Ishikawa (cell line): ENCODE measurements around the gene ZNF260.

Experiments
- CEBPB ChIP-seq: IDR thresholded peaks from 2 replicates; pipeline ENCODE4 v1.6.1; 2012
- CREB1 ChIP-seq: IDR thresholded peaks from 2 replicates; pipeline ENCODE4 v1.6.1; 2012; ENCODE audit warnings: low read depth
- EGR1 ChIP-seq: IDR thresholded peaks from 2 replicates; pipeline ENCODE4 v1.6.1; 2012
- EP300 ChIP-seq: IDR thresholded peaks from 2 replicates; pipeline ENCODE4 v1.6.1; 2012; ENCODE audit warnings: borderline replicate concordance
- FOXM1 ChIP-seq: IDR thresholded peaks from 2 replicates; pipeline ENCODE4 v1.6.1; 2012; ENCODE audit warnings: low read depth, borderline replicate concordance
- MAX ChIP-seq: IDR thresholded peaks from 2 replicates; pipeline ENCODE4 v1.6.1; 2012
- NFIC ChIP-seq: IDR thresholded peaks from 2 replicates; pipeline ENCODE4 v1.6.1; 2012
- RAD21 ChIP-seq: IDR thresholded peaks from 2 replicates; pipeline ENCODE4 v1.6.1; 2012; ENCODE audit warnings: low read depth
- TAF1 ChIP-seq: IDR thresholded peaks from 2 replicates; pipeline ENCODE4 v1.6.1; 2012; ENCODE audit warnings: low read depth, mild to moderate bottlenecking
- TCF12 ChIP-seq: IDR thresholded peaks from 2 replicates; pipeline ENCODE4 v1.6.1; 2012; ENCODE audit warnings: low read depth
- TEAD4 ChIP-seq: IDR thresholded peaks from 2 replicates; pipeline ENCODE4 v1.6.1; 2012
- USF1 ChIP-seq: IDR thresholded peaks from 2 replicates; pipeline ENCODE4 v1.6.1; 2012
- YY1 ChIP-seq: IDR thresholded peaks from 2 replicates; pipeline ENCODE4 v1.6.1; 2012; ENCODE audit warnings: low read depth
- ZBTB7A ChIP-seq: IDR thresholded peaks from 2 replicates; pipeline ENCODE4 v1.6.1; 2012; ENCODE audit warnings: low read depth
- TF ChIP-seq, protein P1 (sequence below): IDR thresholded peaks from 2 replicates; pipeline ENCODE4 v1.6.1; 2012; ENCODE audit warnings: low read depth, mild to moderate bottlenecking

Gene ZNF260

DNA sequence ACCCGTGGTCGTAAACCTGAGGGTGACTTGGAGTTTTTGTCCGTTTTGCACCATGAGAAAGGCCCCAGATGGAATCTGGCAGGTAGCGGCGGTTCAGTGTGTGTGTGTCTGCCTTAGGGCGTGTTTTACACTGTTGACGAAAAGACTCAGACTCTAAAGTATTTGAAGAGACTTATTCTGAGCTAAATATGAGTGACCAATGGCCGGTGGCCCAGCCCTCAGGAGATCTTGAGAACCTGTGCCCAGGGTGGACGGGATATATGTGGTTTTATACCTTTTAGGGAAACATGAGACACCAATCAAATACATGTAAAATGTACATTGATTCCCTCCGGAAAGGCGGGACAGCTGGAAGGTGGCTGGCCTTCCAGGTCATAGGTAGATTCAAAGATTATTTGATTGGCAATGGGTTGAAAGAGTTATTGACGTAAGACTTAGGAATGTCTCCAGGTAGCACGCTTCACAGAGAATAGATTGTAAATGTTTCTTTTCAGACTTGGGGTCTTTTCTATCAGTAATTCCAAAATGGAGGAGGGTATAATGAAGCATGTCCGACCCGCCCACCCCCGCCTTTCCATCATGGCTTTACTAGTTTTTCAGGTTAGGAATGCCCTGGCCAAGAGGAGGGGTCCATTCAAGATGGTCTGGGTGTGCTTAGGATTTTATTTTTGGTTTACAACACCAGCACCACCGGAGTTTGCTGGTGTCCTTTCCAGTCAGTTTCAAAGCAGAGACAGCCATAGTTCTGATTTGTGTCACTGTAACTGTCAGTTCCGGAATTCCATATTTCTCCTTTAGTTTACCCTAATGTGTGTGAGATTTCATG, 46.0 kb upstream of the ZNF260 start:
- TF ChIP-seq CEBPB (no peak), USF1 (no peak), MAX (no peak), TEAD4 (no peak), EGR1 (no peak), NFIC (no peak), CREB1 (no peak)

GRCh38 chr19:36573020-36573894, 45.2 kb upstream of the ZNF260 start, which contains the start of gene ZNF529:
ZNF529 (minus strand) TSS chr19:36573292; CDS start chr19:36572346, 946 bp downstream.
- TF ChIP-seq EP300 (no peak), USF1 (peak; percentile 56; the same call in 1 of the 2 replicates), RAD21 (no peak), ZBTB7A (no peak; the same call in 1 of the 2 replicates), NFIC (no peak), YY1 (0 out of 2 replicates have a peak, but pooled peaks have one; percentile 18), FOXM1 (no peak), CEBPB (no peak), TAF1 (no peak), CREB1 (peak; percentile 14; the same call in 1 of the 2 replicates), MAX (peak; percentile 98), EGR1 (0 out of 2 replicates have a peak, but pooled peaks have one; percentile 55)
- TF ChIP-seq, protein P1, sequence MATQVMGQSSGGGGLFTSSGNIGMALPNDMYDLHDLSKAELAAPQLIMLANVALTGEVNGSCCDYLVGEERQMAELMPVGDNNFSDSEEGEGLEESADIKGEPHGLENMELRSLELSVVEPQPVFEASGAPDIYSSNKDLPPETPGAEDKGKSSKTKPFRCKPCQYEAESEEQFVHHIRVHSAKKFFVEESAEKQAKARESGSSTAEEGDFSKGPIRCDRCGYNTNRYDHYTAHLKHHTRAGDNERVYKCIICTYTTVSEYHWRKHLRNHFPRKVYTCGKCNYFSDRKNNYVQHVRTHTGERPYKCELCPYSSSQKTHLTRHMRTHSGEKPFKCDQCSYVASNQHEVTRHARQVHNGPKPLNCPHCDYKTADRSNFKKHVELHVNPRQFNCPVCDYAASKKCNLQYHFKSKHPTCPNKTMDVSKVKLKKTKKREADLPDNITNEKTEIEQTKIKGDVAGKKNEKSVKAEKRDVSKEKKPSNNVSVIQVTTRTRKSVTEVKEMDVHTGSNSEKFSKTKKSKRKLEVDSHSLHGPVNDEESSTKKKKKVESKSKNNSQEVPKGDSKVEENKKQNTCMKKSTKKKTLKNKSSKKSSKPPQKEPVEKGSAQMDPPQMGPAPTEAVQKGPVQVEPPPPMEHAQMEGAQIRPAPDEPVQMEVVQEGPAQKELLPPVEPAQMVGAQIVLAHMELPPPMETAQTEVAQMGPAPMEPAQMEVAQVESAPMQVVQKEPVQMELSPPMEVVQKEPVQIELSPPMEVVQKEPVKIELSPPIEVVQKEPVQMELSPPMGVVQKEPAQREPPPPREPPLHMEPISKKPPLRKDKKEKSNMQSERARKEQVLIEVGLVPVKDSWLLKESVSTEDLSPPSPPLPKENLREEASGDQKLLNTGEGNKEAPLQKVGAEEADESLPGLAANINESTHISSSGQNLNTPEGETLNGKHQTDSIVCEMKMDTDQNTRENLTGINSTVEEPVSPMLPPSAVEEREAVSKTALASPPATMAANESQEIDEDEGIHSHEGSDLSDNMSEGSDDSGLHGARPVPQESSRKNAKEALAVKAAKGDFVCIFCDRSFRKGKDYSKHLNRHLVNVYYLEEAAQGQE: no peak

DNA sequence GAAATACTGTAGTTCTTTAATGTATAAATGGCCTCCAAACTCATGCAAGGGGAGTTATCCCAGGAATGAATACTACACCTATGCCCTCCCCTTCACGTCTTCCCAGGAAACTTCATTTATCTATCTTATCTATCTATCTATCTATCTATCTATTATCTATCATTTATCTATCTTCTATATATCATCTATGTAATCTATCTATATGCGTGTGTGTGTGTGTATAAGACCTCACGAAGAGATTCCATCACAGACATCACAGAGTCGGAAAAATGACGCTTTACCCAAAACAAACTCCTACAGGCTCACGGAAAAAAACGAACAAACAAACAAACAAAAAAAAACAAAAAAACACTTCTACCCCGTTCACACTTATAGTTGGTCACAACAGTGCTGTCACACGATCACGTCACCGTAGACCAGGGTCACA, 44.5 kb upstream of the ZNF260 start:
- TF ChIP-seq, protein P1: no peak
- TF ChIP-seq CREB1: peak; percentile 46; the same call in 1 of the 2 replicates

GRCh38 chr19:36564391-36564790, 36.3 kb upstream of the ZNF260 start:
- TF ChIP-seq USF1: no peak
- TF ChIP-seq EGR1: no peak

DNA sequence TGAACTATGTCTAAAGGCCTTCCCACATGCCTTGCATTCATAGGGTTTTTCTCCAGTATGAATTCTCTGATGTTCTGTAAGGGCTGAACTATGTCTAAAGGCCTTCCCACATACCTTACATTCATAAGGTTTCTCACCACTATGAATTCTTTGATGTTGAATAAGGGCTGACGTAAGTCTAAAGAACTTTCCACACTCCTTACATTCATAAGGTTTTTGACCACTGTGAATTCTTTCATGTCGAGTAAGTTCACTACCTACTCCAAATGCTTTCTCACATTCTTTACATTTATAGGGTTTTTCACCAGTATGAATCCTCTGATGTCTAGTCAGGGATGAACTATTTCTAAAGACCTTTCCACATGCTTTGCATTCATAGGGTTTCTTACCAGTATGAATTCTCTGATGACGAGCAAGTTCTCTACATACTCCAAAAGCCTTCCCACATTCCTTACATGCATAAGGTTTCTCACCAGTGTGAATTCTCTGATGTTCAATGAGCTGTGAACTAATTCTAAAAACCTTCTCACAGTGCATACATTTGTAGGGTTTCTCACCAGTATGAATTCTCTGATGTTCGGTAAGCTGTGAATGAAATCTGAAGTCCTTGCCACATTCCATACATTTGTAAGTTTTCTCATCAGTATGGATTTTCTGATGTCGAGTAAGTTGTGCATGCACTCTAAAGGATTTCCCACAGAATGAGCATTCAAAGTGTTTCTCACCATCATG, 19.1 kb upstream of the ZNF260 start:
- TF ChIP-seq TEAD4: no peak
- TF ChIP-seq ZBTB7A: no peak
- TF ChIP-seq TCF12: peak; percentile 54; the same call in 1 of the 2 replicates
- peak; percentile 23; the same call in 1 of the 2 replicates for TF ChIP-seq USF1
- TF ChIP-seq CEBPB: no peak
- no peak for TF ChIP-seq CREB1
- TF ChIP-seq MAX: no peak
- no peak for TF ChIP-seq EP300
- TF ChIP-seq NFIC: no peak
- no peak for TF ChIP-seq FOXM1
- no peak for TF ChIP-seq RAD21
- TF ChIP-seq TAF1: no peak
- no peak for TF ChIP-seq EGR1
- TF ChIP-seq, protein P1: no peak
- no peak for TF ChIP-seq YY1
